A549 (cell line): ENCODE results near the gene RFT1. TPM values are rescaled to one million over a fixed set of nuclear protein-coding genes. Genes with fewer than 3 reads are reported as not detected.
A peak's percentile ranks its signal among the peaks of the same experiment; 100 is the strongest.

ENCODE experiments used
- ATAC-seq, 2 experiments: fragments of 200-7000 bp in 1 of 2; fragments of >200 bp in 1 of 2; cut with Nextera tagmentation in 1 of 2; cut with Tn5 transposase in 1 of 2; 3 replicates each; pipeline versions ENCODE4 v1.8.0 to v1.9.1; 2018 to 2020; ENCODE audit warnings: mild to moderate bottlenecking in 1 of 2, moderate library complexity in 1 of 2
- CTCF ChIA-PET: fragments of 300-600 bp; sonication (Branson Sonifier 250); formaldehyde crosslinking; extraction: SDS; loops from one replicate; lab custom pipeline; 2021; ENCODE audit warnings: antibody characterized with exemption, inconsistent platforms; lab: Yijun Ruan, JAX
- POLR2A ChIA-PET: fragments of 350-600 bp; formaldehyde crosslinking; extraction: SDS; loops from one replicate; lab custom pipeline; 2021; ENCODE audit warnings: antibody characterized with exemption, inconsistent platforms; lab: Yijun Ruan, JAX
- DNase-seq, 2 experiments: peaks; one replicate each; pipeline versions ENCODE4 v3.0.0 to v3.0.0-alpha.2; 2011 to 2016; ENCODE audit warnings: low read depth in 1 of 2, low spot score in 1 of 2
- FAIRE-seq: peaks from 2 replicates; lab custom pipeline; 2011; peaks lifted over from hg19 to GRCh38; lab: Jason Lieb, UNC
- H3K27ac ChIP-seq, 2 experiments: fragments of >200 bp; sonication (Bioruptor Twin); formaldehyde crosslinking; 3 replicates each; pipeline ENCODE4 v1.5.1; 2016 to 2017
- H3K4me1 ChIP-seq: fragments of >200 bp; sonication (Bioruptor Twin); formaldehyde crosslinking; 3 replicates; pipeline ENCODE4 v1.6.1; 2016
- H3K4me2 ChIP-seq: fragments of >200 bp; sonication (Bioruptor Twin); formaldehyde crosslinking; 3 replicates; pipeline ENCODE4 v1.6.1; 2016
- H3K4me3 ChIP-seq: fragments of >200 bp; sonication (Bioruptor Twin); formaldehyde crosslinking; 3 replicates; pipeline ENCODE4 v1.5.1; 2016
- H3K9me3 ChIP-seq: fragments of >200 bp; sonication (Bioruptor Twin); formaldehyde crosslinking; 3 replicates; pipeline ENCODE4 v1.6.1; 2016
- CEBPB ChIP-seq, 2 experiments: fragments of >200 bp in 1 of 2; sonication (Bioruptor Twin) in 1 of 2; formaldehyde crosslinking in 1 of 2; IDR thresholded peaks; 2 replicates each; pipeline ENCODE4 v1.6.1; 2012 to 2016
- CHD2 ChIP-seq: fragments of 150-350 bp; IDR thresholded peaks from 2 replicates; pipeline ENCODE4 v1.6.1; 2014; ENCODE audit warnings: low read length; ENCODE audit not compliant: partially characterized antibody
- EHF ChIP-seq: fragments of 250-450 bp; sonication (Bioruptor Pico); IDR thresholded peaks from 2 replicates; pipeline ENCODE4 v1.5.0; 2020; ENCODE audit warnings: mild to moderate bottlenecking
- FOSL2 ChIP-seq, 2 experiments: fragments of 450-650 bp in 1 of 2; fragments of >200 bp in 1 of 2; sonication (Bioruptor Twin) in 1 of 2; formaldehyde crosslinking; IDR thresholded peaks; 2 replicates each; pipeline versions ENCODE4 v1.5.0 to v1.6.1; 2016 to 2020; ENCODE audit warnings: mild to moderate bottlenecking in 1 of 2, moderate library complexity in 1 of 2
- HOXA7 ChIP-seq: fragments of 250-450 bp; sonication (Bioruptor Pico); IDR thresholded peaks from 2 replicates; pipeline ENCODE4 v1.5.0; 2020; ENCODE audit warnings: mild to moderate bottlenecking, moderate library complexity
- KDM5A ChIP-seq: fragments of 200-600 bp; sonication (generic); IDR thresholded peaks from 2 replicates; pipeline ENCODE4 v1.6.1; 2016; ENCODE audit warnings: antibody characterized with exemption, mild to moderate bottlenecking
- MAZ ChIP-seq: fragments of 150-350 bp; IDR thresholded peaks from 2 replicates; pipeline ENCODE4 v1.6.1; 2014; ENCODE audit warnings: antibody characterized with exemption, low read depth, low read length, borderline replicate concordance
- NR3C1 ChIP-seq: fragments of >200 bp; sonication (Bioruptor Twin); formaldehyde crosslinking; IDR thresholded peaks from 3 replicates; pipeline ENCODE4 v1.6.1; 2017
- PHF8 ChIP-seq: fragments of 200-600 bp; sonication (generic); IDR thresholded peaks from 2 replicates; pipeline ENCODE4 v1.6.1; 2016; ENCODE audit warnings: low read depth, mild to moderate bottlenecking, antibody characterized with exemption, moderate library complexity, borderline replicate concordance
- TP53 ChIP-seq: fragments of 250-450 bp; sonication (Bioruptor Pico); IDR thresholded peaks from 2 replicates; pipeline ENCODE4 v1.5.0; 2021; ENCODE audit warnings: mild to moderate bottlenecking, moderate library complexity
- ZNF302 ChIP-seq: fragments of 250-450 bp; sonication (Bioruptor Pico); IDR thresholded peaks from 2 replicates; pipeline ENCODE4 v1.9.0; 2021; ENCODE audit warnings: inconsistent platforms, mild to moderate bottlenecking, moderate library complexity
- WGBS: methylation state at CpG from one replicate; pipeline ENCODE4 v1.1.6; 2017; ENCODE audit errors: missing lambda C conversion rate; 5-methylcytosine and 5-hydroxymethylcytosine counted together
- polyA plus RNA-seq, 4 experiments: library from polyadenylated mRNA; depleted of rRNA in 3 of 4; stranded (reverse); fragments of >200 nt; fragmentation: RNase III in 1 of 4; extraction: RNeasy Plus Mini Kit Qiagen cat#74134 plus additional on column Dnase treatment in 1 of 4; gene quantifications; 2 replicates in 3 of 4; 3 replicates in 1 of 4; pipeline ENCODE4 v1.2.3, GENCODE V29; 2011 to 2017
- TF ChIP-seq, protein P1 (sequence below): fragments of 150-350 bp; IDR thresholded peaks from 2 replicates; pipeline ENCODE4 v1.6.1; 2014; ENCODE audit warnings: low read depth, mild to moderate bottlenecking, low read length
- TF ChIP-seq, protein P2 (sequence below): fragments of 250-450 bp; sonication (Bioruptor Pico); IDR thresholded peaks from 2 replicates; pipeline ENCODE4 v1.5.0; 2020; ENCODE audit warnings: low read depth, mild to moderate bottlenecking, moderate library complexity
- TF ChIP-seq, protein P3 (sequence below): fragments of >200 bp; sonication (Bioruptor Twin); formaldehyde crosslinking; IDR thresholded peaks from 3 replicates; pipeline ENCODE4 v1.5.1; 2016
- TF ChIP-seq, protein P4 (sequence below): IDR thresholded peaks from 2 replicates; pipeline ENCODE4 v1.6.1; 2012

The RFT1 gene
- polyA plus RNA-seq, 2 of the 4 experiments (the other 2 are of a cell fraction): 15.6 to 33.6 TPM

GRCh38 chr3:53161820-53162671, 31.8 kb upstream of the RFT1 start:
- FAIRE-seq: no peak

DNA sequence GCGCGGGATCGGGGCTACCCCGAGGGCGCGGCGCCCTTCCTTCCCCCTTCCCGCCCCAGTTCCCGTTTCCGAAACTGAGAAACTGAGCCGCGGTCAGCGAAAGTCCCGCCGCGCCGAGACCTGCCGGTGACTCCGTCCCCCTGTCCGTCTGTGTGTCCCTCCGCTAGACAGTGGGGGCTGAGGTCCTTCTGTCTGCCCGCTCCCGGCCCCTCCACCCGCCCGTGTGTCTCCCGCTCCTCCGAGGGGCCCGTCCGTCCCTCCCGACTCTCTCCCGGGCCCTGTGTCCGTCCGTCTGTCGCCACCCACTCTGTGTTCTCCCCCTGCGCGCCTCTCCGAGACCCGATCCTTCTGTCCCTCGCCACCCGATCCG, 31.2 kb upstream of the RFT1 start:
- CTCF ChIA-PET: interaction anchor here (0.8 to 1.8 kb wide), 3 partner anchors 25 to 45 kb away, joined by 3 to 9 read pairs (median 7); no protein-coding TSS in a partner anchor
- peak overlapping the region; percentile 90 to 92 for H3K27ac ChIP-seq
- 0% methylated on average over 4 of the region's 41 CpGs for WGBS
- POLR2A ChIA-PET: interaction anchor here (1.4 kb wide), 1 partner anchor 33 kb away, joined by 4 read pairs; no protein-coding TSS in a partner anchor
- peak overlapping the region; percentile 85 for H3K4me2 ChIP-seq
- peaks cover 29% of the 10 kb centered on the region for H3K4me1 ChIP-seq
- H3K4me3 ChIP-seq: peak overlapping the region; percentile 100
- ATAC-seq (peak in 1 of 2 experiments; percentile 12; a peak in 1 of 6 replicates), FAIRE-seq (no peak), DNase-seq (peak in 1 of 2 experiments; percentile 26)
- TF ChIP-seq CEBPB (IDR thresholded peaks at IDR 0.05) (no peak), PHF8 (no peak), KDM5A (no peak), MAZ (no peak), HOXA7 (no peak), FOSL2 (IDR thresholded peaks at IDR 0.05) (no peak), FOSL2 (CRISPR knock-in tag; IDR thresholded peaks at IDR 0.05) (no peak), TP53 (CRISPR knock-in tag) (no peak)
- TF ChIP-seq, protein P1, sequence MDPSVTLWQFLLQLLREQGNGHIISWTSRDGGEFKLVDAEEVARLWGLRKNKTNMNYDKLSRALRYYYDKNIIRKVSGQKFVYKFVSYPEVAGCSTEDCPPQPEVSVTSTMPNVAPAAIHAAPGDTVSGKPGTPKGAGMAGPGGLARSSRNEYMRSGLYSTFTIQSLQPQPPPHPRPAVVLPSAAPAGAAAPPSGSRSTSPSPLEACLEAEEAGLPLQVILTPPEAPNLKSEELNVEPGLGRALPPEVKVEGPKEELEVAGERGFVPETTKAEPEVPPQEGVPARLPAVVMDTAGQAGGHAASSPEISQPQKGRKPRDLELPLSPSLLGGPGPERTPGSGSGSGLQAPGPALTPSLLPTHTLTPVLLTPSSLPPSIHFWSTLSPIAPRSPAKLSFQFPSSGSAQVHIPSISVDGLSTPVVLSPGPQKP: no peak
- TF ChIP-seq, protein P2, sequence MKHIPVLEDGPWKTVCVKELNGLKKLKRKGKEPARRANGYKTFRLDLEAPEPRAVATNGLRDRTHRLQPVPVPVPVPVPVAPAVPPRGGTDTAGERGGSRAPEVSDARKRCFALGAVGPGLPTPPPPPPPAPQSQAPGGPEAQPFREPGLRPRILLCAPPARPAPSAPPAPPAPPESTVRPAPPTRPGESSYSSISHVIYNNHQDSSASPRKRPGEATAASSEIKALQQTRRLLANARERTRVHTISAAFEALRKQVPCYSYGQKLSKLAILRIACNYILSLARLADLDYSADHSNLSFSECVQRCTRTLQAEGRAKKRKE (CRISPR knock-in tag): no peak
- TF ChIP-seq, protein P3, sequence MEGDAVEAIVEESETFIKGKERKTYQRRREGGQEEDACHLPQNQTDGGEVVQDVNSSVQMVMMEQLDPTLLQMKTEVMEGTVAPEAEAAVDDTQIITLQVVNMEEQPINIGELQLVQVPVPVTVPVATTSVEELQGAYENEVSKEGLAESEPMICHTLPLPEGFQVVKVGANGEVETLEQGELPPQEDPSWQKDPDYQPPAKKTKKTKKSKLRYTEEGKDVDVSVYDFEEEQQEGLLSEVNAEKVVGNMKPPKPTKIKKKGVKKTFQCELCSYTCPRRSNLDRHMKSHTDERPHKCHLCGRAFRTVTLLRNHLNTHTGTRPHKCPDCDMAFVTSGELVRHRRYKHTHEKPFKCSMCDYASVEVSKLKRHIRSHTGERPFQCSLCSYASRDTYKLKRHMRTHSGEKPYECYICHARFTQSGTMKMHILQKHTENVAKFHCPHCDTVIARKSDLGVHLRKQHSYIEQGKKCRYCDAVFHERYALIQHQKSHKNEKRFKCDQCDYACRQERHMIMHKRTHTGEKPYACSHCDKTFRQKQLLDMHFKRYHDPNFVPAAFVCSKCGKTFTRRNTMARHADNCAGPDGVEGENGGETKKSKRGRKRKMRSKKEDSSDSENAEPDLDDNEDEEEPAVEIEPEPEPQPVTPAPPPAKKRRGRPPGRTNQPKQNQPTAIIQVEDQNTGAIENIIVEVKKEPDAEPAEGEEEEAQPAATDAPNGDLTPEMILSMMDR: no peak
- no peaks in the 10 kb centered on the region for H3K9me3 ChIP-seq

More at GRCh38 chr3:53161820-53162671, 31.8 kb upstream of the RFT1 start:
- POLR2A ChIA-PET: no interaction called here
- Histone ChIP-seq H3K4me2 (peak overlapping the region; percentile 85), H3K27ac (peak overlapping the region; percentile 90 to 92), H3K4me3 (peak overlapping the region; percentile 100), H3K4me1 (peaks cover 29% of the 10 kb centered on the region), H3K9me3 (no peaks in the 10 kb centered on the region)
- 27% methylated on average over 15 of the region's 49 CpGs for WGBS
- DNase-seq: peak; percentile 16 to 33
- CTCF ChIA-PET: interaction anchor here (0.6 kb wide), 1 partner anchor 129 kb away, joined by 3 read pairs; no protein-coding TSS in a partner anchor
- TF ChIP-seq CHD2 (no peak), PHF8 (no peak), CEBPB (IDR thresholded peaks at IDR 0.05) (no peak), ZNF302 (CRISPR knock-in tag) (no peak), EHF (CRISPR knock-in tag) (no peak), NR3C1 (no peak), KDM5A (no peak), TP53 (CRISPR knock-in tag) (no peak)
- TF ChIP-seq, protein P4, sequence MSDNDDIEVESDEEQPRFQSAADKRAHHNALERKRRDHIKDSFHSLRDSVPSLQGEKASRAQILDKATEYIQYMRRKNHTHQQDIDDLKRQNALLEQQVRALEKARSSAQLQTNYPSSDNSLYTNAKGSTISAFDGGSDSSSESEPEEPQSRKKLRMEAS: no peak
- ATAC-seq: peak in 1 of 2 experiments; percentile 12; a peak in 2 of 6 replicates
